Fibroblast of the aortic adventitia (primary cell): Measurements from ENCODE around the gene SSMEM1. TPM values are rescaled to one million over a fixed set of nuclear protein-coding genes. Genes with fewer than 3 reads are reported as not detected.

ENCODE experiments used
- DNase-seq: peaks from one replicate; pipeline ENCODE4 v3.0.0-alpha.2; 2010; ENCODE audit warnings: low read depth
- H3K4me3 ChIP-seq: 2 replicates; pipeline ENCODE4 v1.5.1; 2011; ENCODE audit warnings: low read depth, mild to moderate bottlenecking, control low read depth, low read length, moderate library complexity
- total RNA-seq: library from RNA; depleted of rRNA; stranded (reverse); fragments of >200 nt; gene quantifications from 2 replicates; pipeline ENCODE4 v1.2.3, GENCODE V29; 2012; ENCODE audit warnings: low replicate concordance
- TF ChIP-seq, protein P1 (sequence below): IDR thresholded peaks from 2 replicates; pipeline ENCODE4 v1.5.1; 2011; ENCODE audit warnings: mild to moderate bottlenecking, low read length, control low read depth, inconsistent platforms; ENCODE audit not compliant: insufficient read depth

SSMEM1 gene
- total RNA-seq, 1 donor: not detected

GRCh38 chr7:130208516-130208915, 856 bp downstream of the SSMEM1 start:
- no peak overlapping the region for H3K4me3 ChIP-seq
- DNase-seq: no peak
- TF ChIP-seq, protein P1, sequence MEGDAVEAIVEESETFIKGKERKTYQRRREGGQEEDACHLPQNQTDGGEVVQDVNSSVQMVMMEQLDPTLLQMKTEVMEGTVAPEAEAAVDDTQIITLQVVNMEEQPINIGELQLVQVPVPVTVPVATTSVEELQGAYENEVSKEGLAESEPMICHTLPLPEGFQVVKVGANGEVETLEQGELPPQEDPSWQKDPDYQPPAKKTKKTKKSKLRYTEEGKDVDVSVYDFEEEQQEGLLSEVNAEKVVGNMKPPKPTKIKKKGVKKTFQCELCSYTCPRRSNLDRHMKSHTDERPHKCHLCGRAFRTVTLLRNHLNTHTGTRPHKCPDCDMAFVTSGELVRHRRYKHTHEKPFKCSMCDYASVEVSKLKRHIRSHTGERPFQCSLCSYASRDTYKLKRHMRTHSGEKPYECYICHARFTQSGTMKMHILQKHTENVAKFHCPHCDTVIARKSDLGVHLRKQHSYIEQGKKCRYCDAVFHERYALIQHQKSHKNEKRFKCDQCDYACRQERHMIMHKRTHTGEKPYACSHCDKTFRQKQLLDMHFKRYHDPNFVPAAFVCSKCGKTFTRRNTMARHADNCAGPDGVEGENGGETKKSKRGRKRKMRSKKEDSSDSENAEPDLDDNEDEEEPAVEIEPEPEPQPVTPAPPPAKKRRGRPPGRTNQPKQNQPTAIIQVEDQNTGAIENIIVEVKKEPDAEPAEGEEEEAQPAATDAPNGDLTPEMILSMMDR: no peak

DNA sequence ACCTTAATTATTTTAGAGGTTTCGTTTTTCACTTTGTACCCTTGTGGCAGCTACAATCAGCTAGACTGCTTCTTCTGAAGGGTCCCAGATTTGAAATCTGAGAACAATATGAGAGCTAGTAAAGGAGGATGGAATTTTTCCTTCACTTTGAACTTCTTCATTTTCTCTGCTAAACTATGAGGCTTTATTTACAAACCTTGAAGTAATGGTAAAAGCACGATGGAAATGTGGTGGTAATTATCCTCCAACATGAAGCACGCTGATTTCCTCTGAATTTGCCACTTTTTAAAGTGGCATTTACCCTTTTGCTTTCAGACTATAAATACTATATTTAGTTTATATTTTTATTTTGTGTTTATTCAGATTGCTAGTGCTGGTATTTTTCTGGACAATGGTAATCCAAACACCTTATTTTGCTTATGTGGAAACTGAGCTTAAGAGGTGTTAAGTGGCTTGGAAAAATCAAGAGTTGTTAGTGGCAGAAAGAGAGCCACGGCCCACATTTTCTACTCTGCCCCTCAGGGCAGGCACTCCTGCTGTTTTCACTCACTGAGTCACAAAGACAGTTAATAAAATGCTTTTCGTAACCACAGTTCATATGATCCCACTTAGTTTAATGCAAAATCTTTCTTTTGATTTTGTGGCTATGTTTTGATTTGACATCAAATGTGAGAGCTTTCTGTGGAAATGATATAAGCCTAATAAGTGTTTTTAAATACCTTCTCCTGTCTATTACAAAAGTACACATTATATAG, 2.7 kb downstream of the SSMEM1 start:
- peak; percentile 17 for DNase-seq
- no peak overlapping the region for H3K4me3 ChIP-seq
- TF ChIP-seq, protein P1: no peak

DNA sequence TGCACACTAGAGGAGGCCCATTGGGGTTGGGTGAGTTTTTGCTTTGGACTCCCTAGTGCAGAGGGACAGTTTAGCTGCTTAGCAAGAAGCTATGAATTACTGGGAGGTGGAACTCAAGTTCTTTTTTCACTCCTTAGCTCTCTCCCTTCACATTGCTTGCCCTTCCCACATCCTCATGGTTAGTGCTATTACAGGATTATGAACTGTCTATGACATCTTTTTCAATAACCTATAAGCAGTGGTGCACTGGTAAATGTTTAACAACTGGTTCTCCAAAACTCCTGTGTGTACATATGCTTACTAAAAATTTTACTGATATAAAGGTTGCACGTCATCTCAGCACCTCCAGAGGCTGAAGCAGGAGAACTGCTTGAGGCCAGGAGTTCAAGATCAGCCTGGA, 6.2 kb downstream of the SSMEM1 start:
- no peak overlapping the region for H3K4me3 ChIP-seq
- TF ChIP-seq, protein P1: no peak
- no peak for DNase-seq

GRCh38 chr7:130216025-130216424, 8.4 kb downstream of the SSMEM1 start:
- TF ChIP-seq, protein P1: no peak
- no peak overlapping the region for H3K4me3 ChIP-seq
- no peak for DNase-seq

DNA sequence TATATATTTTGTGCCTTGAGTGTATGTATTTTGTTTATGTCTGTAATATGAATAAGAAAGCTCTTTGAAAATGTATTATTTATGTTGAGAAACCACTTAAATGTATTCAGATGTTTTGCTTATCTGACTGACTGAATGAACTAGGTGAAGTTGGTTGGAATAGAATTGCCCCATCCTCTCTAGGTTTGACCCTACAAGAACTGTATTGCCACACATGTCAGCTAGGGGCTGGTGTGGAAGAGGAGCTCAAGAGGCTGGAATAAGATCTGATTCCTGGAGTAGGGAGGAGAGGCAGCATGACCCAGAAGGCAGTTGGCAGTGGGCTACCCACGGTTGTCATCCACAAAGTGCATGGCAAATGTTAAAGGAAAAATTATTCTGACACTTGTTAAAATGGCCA, 9.1 kb downstream of the SSMEM1 start:
- no peak for DNase-seq
- H3K4me3 ChIP-seq: no peak overlapping the region
- TF ChIP-seq, protein P1: no peak

DNA sequence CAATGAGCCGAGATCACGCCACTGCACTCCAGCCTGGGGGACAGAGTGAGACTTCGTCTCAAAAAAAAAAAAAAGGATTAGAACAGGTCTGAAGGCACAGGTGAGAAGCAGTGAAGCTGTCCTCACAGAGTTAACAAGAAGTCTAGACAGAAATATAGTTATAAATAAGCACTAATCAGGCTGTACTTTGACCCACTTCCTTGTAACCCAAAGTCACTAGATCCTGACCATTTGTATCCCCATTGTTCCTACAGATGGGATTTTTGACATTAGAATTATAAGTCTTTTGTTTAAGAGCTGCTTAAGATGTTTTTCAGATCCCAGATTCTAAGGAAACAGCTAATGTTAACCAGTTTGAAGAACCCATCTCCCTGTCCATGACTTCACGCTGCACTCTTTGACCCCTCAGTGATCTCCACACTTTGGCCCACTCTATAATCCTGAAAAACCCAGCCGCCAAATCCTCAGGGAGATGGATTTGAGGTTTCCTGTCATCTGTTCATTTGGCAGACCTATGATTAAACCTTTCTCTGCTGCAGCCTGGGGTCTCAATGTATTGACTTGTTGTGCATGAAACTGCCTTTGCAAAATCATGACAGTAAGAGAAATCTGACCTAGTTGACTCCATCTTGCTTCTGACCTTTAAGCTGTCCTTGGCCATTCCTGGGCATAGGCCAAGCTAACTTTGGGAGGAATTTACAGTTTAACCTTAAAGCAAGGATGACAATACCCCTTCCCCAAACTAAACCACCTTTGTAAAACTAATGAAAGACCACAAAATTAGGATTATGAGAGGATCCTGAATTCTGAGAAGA, 11.4 kb downstream of the SSMEM1 start:
- no peak for DNase-seq
- TF ChIP-seq, protein P1: no peak
- no peak overlapping the region for H3K4me3 ChIP-seq
